GM19397 (cell line): ENCODE results near the gene SCNN1A.

Experiments
- ATAC-seq: cut with Tn5 transposase; IDR thresholded peaks from one replicate; pipeline ENCODE4 v1.9.1; 2021; ENCODE audit warnings: mild to moderate bottlenecking, moderate library complexity; ENCODE audit not compliant: unreplicated experiment

The SCNN1A gene

GRCh38 chr12:6335451-6336078 lies 39.8 kb downstream of the SCNN1A start:
- peak; percentile 58 for ATAC-seq

GRCh38 chr12:6334940-6335450 lies 40.4 kb downstream of the SCNN1A start:
- no peak for ATAC-seq

- no peak for ATAC-seq
These were observed 41.0 kb downstream of the SCNN1A start for GRCh38 chr12:6334359-6334758.

- ATAC-seq: no peak
These were observed 41.8 kb downstream of the SCNN1A start for GRCh38 chr12:6333566-6333965.

GRCh38 chr12:6333029-6333428 lies 42.3 kb downstream of the SCNN1A start:
- no peak for ATAC-seq

- no peak for ATAC-seq
These were observed 42.9 kb downstream of the SCNN1A start for GRCh38 chr12:6332459-6332858.

- ATAC-seq: no peak
These were observed 44.2 kb downstream of the SCNN1A start for GRCh38 chr12:6330999-6331714.

GRCh38 chr12:6330192-6330591 lies 45.2 kb downstream of the SCNN1A start:
- ATAC-seq: peak; percentile 48

- no peak for ATAC-seq
These were observed 45.7 kb downstream of the SCNN1A start for GRCh38 chr12:6329703-6330064.

GRCh38 chr12:6328945-6329702 lies 46.2 kb downstream of the SCNN1A start:
- no peak for ATAC-seq

GRCh38 chr12:6328045-6328779 lies 47.2 kb downstream of the SCNN1A start:
- ATAC-seq: no peak

- no peak for ATAC-seq
These were observed 47.9 kb downstream of the SCNN1A start for GRCh38 chr12:6327229-6328041.

- no peak for ATAC-seq
These were observed 48.8 kb downstream of the SCNN1A start for GRCh38 chr12:6326316-6327228.

- no peak for ATAC-seq
These were observed 50.2 kb downstream of the SCNN1A start for GRCh38 chr12:6324936-6325750.

GRCh38 chr12:6323995-6324711 lies 51.2 kb downstream of the SCNN1A start:
- no peak for ATAC-seq

GRCh38 chr12:6323340-6323994 lies 51.9 kb downstream of the SCNN1A start:
- ATAC-seq: peak; percentile 47

- ATAC-seq: peak; percentile 10
These were observed 52.4 kb downstream of the SCNN1A start for GRCh38 chr12:6322969-6323339.
